HepG2 (cell line): ENCODE results near the gene ERCC6L2. TPM values are rescaled to one million over a fixed set of nuclear protein-coding genes. Genes with fewer than 3 reads are reported as not detected.

Experiments used
- AKAP8 ChIP-seq: sonication (generic); formaldehyde crosslinking; IDR thresholded peaks from 2 replicates; pipeline ENCODE4 v1.5.1; 2020; ENCODE audit warnings: mild to moderate bottlenecking, missing genetic modification reagents
- DNMT3B ChIP-seq: conservative IDR thresholded peaks from 2 replicates; pipeline ENCODE4 v1.6.1; 2016; ENCODE audit warnings: missing biosample characterization, control low read depth
- HDAC6 ChIP-seq: fragments of 200-600 bp; sonication (generic); IDR thresholded peaks from 2 replicates; pipeline ENCODE4 v1.7.0; 2017; ENCODE audit warnings: mild to moderate bottlenecking, antibody characterized with exemption, low read length, low read depth
- HOXA5 ChIP-seq: sonication (generic); formaldehyde crosslinking; IDR thresholded peaks from 2 replicates; pipeline ENCODE4 v1.4.0; 2020; ENCODE audit warnings: missing genetic modification reagents
- MAZ ChIP-seq, 2 experiments: sonication (generic) in 1 of 2; formaldehyde crosslinking in 1 of 2; IDR thresholded peaks; 2 replicates each; pipeline versions ENCODE4 v1.5.0 to v1.6.1; 2012 to 2020; ENCODE audit warnings: low read depth in 2 of 2, mild to moderate bottlenecking in 2 of 2, borderline replicate concordance in 1 of 2, improper control_type of control experiment in 1 of 2, low read length in 1 of 2, missing genetic modification reagents in 1 of 2, moderate library complexity in 1 of 2
- MED13 ChIP-seq: sonication (generic); formaldehyde crosslinking; IDR thresholded peaks from 2 replicates; pipeline ENCODE4 v1.5.0; 2020; ENCODE audit warnings: missing genetic modification reagents
- MTF2 ChIP-seq: sonication (generic); formaldehyde crosslinking; IDR thresholded peaks from 2 replicates; pipeline ENCODE4 v1.5.0; 2020; ENCODE audit warnings: missing genetic modification reagents, borderline replicate concordance
- NFYC ChIP-seq: IDR thresholded peaks from 2 replicates; pipeline ENCODE4 v1.6.1; 2016; ENCODE audit warnings: missing genetic modification reagents, missing compliant biosample characterization
- RNF2 ChIP-seq: fragments of 450-650 bp; conservative IDR thresholded peaks from 2 replicates; pipeline ENCODE4 v1.6.1; 2016; ENCODE audit warnings: low read depth
- SATB2 ChIP-seq: sonication (generic); formaldehyde crosslinking; IDR thresholded peaks from 2 replicates; pipeline ENCODE4 v1.5.0; 2020; ENCODE audit warnings: missing genetic modification reagents
- SNAPC2 ChIP-seq: sonication (generic); formaldehyde crosslinking; IDR thresholded peaks from 2 replicates; pipeline ENCODE4 v1.8.1; 2022; ENCODE audit warnings: mild to moderate bottlenecking, missing genetic modification reagents
- SP5 ChIP-seq: IDR thresholded peaks from 2 replicates; pipeline ENCODE4 v1.6.1; 2016; ENCODE audit warnings: low read depth, borderline replicate concordance
- STAG1 ChIP-seq: sonication (generic); formaldehyde crosslinking; IDR thresholded peaks from 2 replicates; pipeline ENCODE4 v1.4.0; 2020; ENCODE audit warnings: missing genetic modification reagents
- ZNF20 ChIP-seq: sonication (generic); formaldehyde crosslinking; IDR thresholded peaks from 2 replicates; pipeline ENCODE4 v1.4.0; 2020; ENCODE audit warnings: mild to moderate bottlenecking, moderate library complexity, missing genetic modification reagents
- ZNF530 ChIP-seq: sonication (generic); formaldehyde crosslinking; IDR thresholded peaks from 2 replicates; pipeline ENCODE4 v1.5.0; 2020; ENCODE audit warnings: low read depth, mild to moderate bottlenecking, missing genetic modification reagents
- ZNF878 ChIP-seq: sonication (generic); formaldehyde crosslinking; IDR thresholded peaks from 2 replicates; pipeline ENCODE4 v1.8.1; 2023; ENCODE audit warnings: mild to moderate bottlenecking, missing genetic modification reagents, moderate library complexity
- polyA plus RNA-seq, 8 experiments: library from polyadenylated mRNA; depleted of rRNA in 3 of 8; stranded (reverse) in 7 of 8; unstranded in 1 of 8; fragments of >200 nt; fragmentation: Illumina TruSeq in 4 of 8; extraction: Trizol in 4 of 8; gene quantifications; 2 replicates each; pipeline versions ENCODE4 v1.2.1 to v1.2.3, GENCODE V29; 2011 to 2016; ENCODE audit warnings: low read depth in 4 of 8, missing spikeins in 1 of 8, mixed read lengths in 1 of 8; ENCODE audit not compliant: insufficient read depth in 1 of 8
- total RNA-seq, 5 experiments: library from RNA; depleted of rRNA; stranded (reverse); fragments of >200 nt; fragmentation: Illumina TruSeq; extraction: Trizol; gene quantifications; 2 replicates each; pipeline ENCODE4 v1.2.3, GENCODE V29; 2016; ENCODE audit warnings: low read depth in 1 of 5
- TF ChIP-seq, protein P1 (sequence below): sonication (generic); formaldehyde crosslinking; IDR thresholded peaks from 2 replicates; pipeline ENCODE4 v1.4.0; 2020; ENCODE audit warnings: mild to moderate bottlenecking, missing genetic modification reagents
- TF ChIP-seq, protein P2 (sequence below): sonication (generic); formaldehyde crosslinking; IDR thresholded peaks from 2 replicates; pipeline ENCODE4 v1.4.0; 2020; ENCODE audit warnings: mild to moderate bottlenecking, missing genetic modification reagents, borderline replicate concordance
- TF ChIP-seq, protein P3 (sequence below): sonication (generic); formaldehyde crosslinking; IDR thresholded peaks from 2 replicates; pipeline ENCODE4 v1.5.0; 2020; ENCODE audit warnings: missing genetic modification reagents
- TF ChIP-seq, protein P4 (sequence below): sonication (generic); formaldehyde crosslinking; IDR thresholded peaks from 2 replicates; pipeline ENCODE4; 2020; ENCODE audit warnings: missing genetic modification reagents, mild to moderate bottlenecking, borderline replicate concordance
- TF ChIP-seq, protein P5 (sequence below): sonication (generic); formaldehyde crosslinking; conservative IDR thresholded peaks from 2 replicates; pipeline ENCODE4 v1.4.0; 2020; ENCODE audit warnings: mild to moderate bottlenecking, missing genetic modification reagents, moderate library complexity

The ERCC6L2 gene
- total and polyA plus RNA-seq, 2 of the 13 experiments (the other 11 are each of a cell fraction or from before 2014, with no cell fraction given): 13.4 to 45.9 TPM

DNA sequence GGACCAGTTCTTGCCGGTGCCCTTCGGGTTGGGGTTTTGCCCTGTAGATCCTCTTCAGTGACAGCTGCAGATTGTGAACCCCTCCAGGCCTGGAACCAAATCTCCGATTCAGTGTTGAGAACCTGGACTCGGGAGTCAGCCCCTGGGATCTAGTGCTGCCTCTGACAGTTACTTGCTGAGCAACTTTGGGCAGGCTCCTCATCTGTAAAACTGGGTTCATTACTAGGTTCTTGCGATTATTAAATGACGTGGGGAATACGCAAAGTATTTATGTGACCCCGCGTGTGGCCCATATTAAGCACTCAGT is 600 bp downstream of the ERCC6L2 start (continued):
- TF ChIP-seq, protein P1, sequence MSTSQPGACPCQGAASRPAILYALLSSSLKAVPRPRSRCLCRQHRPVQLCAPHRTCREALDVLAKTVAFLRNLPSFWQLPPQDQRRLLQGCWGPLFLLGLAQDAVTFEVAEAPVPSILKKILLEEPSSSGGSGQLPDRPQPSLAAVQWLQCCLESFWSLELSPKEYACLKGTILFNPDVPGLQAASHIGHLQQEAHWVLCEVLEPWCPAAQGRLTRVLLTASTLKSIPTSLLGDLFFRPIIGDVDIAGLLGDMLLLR (CRISPR knock-in tag): no peak
- TF ChIP-seq SNAPC2 (CRISPR knock-in tag) (0 out of 2 replicates have a peak, but pooled peaks have one; percentile 27), NFYC (no peak), MTF2 (0 out of 2 replicates have a peak, but pooled peaks have one; percentile 59), ZNF530 (no peak), SATB2 (0 out of 2 replicates have a peak, but pooled peaks have one; percentile 19), MAZ (IDR thresholded peaks at IDR 0.05; ENCODE audit: borderline replicate concordance, low read depth, low read length) (no peak), MAZ (CRISPR knock-in tag; IDR thresholded peaks at IDR 0.05; ENCODE audit: low read depth) (no peak), ZNF20 (CRISPR knock-in tag) (peak; percentile 18; the same call in 1 of the 2 replicates), HOXA5 (CRISPR knock-in tag) (peak; percentile 21; the same call in 1 of the 2 replicates), RNF2 (no peak; the same call in 1 of the 2 replicates), SP5 (no peak), STAG1 (CRISPR knock-in tag) (no peak), AKAP8 (CRISPR knock-in tag) (no peak), MED13 (CRISPR knock-in tag) (no peak), HDAC6 (no peak), DNMT3B (CRISPR knock-in tag) (no peak), ZNF878 (CRISPR knock-in tag) (0 out of 2 replicates have a peak, but pooled peaks have one; percentile 27)
- TF ChIP-seq, protein P2, sequence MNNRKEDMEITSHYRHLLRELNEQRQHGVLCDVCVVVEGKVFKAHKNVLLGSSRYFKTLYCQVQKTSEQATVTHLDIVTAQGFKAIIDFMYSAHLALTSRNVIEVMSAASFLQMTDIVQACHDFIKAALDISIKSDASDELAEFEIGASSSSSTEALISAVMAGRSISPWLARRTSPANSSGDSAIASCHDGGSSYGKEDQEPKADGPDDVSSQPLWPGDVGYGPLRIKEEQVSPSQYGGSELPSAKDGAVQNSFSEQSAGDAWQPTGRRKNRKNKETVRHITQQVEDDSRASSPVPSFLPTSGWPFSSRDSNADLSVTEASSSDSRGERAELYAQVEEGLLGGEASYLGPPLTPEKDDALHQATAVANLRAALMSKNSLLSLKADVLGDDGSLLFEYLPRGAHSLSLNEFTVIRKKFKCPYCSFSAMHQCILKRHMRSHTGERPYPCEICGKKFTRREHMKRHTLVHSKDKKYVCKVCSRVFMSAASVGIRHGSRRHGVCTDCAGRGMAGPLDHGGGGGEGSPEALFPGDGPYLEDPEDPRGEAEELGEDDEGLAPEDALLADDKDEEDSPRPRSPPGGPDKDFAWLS (CRISPR knock-in tag): 0 out of 2 replicates have a peak, but pooled peaks have one; percentile 36
- TF ChIP-seq, protein P3, sequence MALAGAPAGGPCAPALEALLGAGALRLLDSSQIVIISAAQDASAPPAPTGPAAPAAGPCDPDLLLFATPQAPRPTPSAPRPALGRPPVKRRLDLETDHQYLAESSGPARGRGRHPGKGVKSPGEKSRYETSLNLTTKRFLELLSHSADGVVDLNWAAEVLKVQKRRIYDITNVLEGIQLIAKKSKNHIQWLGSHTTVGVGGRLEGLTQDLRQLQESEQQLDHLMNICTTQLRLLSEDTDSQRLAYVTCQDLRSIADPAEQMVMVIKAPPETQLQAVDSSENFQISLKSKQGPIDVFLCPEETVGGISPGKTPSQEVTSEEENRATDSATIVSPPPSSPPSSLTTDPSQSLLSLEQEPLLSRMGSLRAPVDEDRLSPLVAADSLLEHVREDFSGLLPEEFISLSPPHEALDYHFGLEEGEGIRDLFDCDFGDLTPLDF: 0 out of 2 replicates have a peak, but pooled peaks have one; percentile 4
- TF ChIP-seq, protein P4, sequence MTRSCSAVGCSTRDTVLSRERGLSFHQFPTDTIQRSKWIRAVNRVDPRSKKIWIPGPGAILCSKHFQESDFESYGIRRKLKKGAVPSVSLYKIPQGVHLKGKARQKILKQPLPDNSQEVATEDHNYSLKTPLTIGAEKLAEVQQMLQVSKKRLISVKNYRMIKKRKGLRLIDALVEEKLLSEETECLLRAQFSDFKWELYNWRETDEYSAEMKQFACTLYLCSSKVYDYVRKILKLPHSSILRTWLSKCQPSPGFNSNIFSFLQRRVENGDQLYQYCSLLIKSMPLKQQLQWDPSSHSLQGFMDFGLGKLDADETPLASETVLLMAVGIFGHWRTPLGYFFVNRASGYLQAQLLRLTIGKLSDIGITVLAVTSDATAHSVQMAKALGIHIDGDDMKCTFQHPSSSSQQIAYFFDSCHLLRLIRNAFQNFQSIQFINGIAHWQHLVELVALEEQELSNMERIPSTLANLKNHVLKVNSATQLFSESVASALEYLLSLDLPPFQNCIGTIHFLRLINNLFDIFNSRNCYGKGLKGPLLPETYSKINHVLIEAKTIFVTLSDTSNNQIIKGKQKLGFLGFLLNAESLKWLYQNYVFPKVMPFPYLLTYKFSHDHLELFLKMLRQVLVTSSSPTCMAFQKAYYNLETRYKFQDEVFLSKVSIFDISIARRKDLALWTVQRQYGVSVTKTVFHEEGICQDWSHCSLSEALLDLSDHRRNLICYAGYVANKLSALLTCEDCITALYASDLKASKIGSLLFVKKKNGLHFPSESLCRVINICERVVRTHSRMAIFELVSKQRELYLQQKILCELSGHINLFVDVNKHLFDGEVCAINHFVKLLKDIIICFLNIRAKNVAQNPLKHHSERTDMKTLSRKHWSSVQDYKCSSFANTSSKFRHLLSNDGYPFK (CRISPR knock-in tag): peak; percentile 8; the same call in 1 of the 2 replicates
- TF ChIP-seq, protein P5, sequence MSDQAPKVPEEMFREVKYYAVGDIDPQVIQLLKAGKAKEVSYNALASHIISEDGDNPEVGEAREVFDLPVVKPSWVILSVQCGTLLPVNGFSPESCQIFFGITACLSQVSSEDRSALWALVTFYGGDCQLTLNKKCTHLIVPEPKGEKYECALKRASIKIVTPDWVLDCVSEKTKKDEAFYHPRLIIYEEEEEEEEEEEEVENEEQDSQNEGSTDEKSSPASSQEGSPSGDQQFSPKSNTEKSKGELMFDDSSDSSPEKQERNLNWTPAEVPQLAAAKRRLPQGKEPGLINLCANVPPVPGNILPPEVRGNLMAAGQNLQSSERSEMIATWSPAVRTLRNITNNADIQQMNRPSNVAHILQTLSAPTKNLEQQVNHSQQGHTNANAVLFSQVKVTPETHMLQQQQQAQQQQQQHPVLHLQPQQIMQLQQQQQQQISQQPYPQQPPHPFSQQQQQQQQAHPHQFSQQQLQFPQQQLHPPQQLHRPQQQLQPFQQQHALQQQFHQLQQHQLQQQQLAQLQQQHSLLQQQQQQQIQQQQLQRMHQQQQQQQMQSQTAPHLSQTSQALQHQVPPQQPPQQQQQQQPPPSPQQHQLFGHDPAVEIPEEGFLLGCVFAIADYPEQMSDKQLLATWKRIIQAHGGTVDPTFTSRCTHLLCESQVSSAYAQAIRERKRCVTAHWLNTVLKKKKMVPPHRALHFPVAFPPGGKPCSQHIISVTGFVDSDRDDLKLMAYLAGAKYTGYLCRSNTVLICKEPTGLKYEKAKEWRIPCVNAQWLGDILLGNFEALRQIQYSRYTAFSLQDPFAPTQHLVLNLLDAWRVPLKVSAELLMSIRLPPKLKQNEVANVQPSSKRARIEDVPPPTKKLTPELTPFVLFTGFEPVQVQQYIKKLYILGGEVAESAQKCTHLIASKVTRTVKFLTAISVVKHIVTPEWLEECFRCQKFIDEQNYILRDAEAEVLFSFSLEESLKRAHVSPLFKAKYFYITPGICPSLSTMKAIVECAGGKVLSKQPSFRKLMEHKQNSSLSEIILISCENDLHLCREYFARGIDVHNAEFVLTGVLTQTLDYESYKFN (CRISPR knock-in tag): no peak
